IMR-90 (cell line): ENCODE measurements around the gene OR4D6.

Experiments used
- CEBPB ChIP-seq: IDR thresholded peaks from 2 replicates; pipeline ENCODE4 v1.6.1; 2012; ENCODE audit warnings: low read depth, low read length, improper control_type of control experiment
- MAFK ChIP-seq: IDR thresholded peaks from 2 replicates; pipeline ENCODE4 v1.6.1; 2012; ENCODE audit warnings: low read depth, low read length, improper control_type of control experiment
- NFE2L2 ChIP-seq: fragments of 150-350 bp; IDR thresholded peaks from 2 replicates; pipeline ENCODE4 v1.6.1; 2016; ENCODE audit warnings: low read depth, mild to moderate bottlenecking, low read length
- POLR2A ChIP-seq: IDR thresholded peaks from 2 replicates; pipeline ENCODE4 v1.6.1; 2012; ENCODE audit warnings: mild to moderate bottlenecking, low read depth, low read length
- RCOR1 ChIP-seq: IDR thresholded peaks from 2 replicates; pipeline ENCODE4 v1.6.1; 2012; ENCODE audit warnings: mild to moderate bottlenecking, low read length, improper control_type of control experiment; ENCODE audit not compliant: insufficient replicate concordance
- RFX5 ChIP-seq: IDR thresholded peaks from 2 replicates; pipeline ENCODE4 v1.8.0; 2012; ENCODE audit warnings: low read depth, mild to moderate bottlenecking, low read length, moderate library complexity
- SMC3 ChIP-seq: fragments of 150-350 bp; IDR thresholded peaks from 2 replicates; pipeline ENCODE4 v1.6.1; 2016; ENCODE audit warnings: low read depth, mild to moderate bottlenecking, antibody characterized with exemption, low read length, moderate library complexity
- TF ChIP-seq, protein P1 (sequence below): conservative IDR thresholded peaks from 2 replicates; pipeline ENCODE4 v1.5.1; 2012; ENCODE audit warnings: mild to moderate bottlenecking, low read depth, low read length, improper control_type of control experiment
- TF ChIP-seq, protein P2 (sequence below): fragments of 150-350 bp; IDR thresholded peaks from 2 replicates; pipeline ENCODE4 v1.6.1; 2016; ENCODE audit warnings: low read depth, mild to moderate bottlenecking, low read length, moderate library complexity, borderline replicate concordance

DNA sequence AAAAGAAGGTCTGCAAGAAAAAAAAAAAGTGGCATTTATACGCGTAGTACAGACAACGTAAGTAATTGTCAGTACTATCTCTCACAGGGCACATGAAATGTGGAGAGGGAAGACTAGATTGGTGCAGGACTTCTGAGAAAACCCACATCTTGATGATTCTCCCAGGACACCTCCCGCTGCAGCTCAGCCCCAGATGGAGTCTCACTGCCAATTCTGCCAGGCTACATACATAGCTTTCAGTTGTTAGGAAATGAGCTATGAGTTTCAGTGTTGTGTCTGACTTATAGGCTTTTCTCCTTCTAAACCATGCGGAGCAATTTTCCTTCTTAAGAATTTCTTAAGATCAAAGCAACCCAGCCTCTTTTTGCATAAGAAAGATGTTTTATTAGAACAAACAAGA is 40.1 kb upstream of the OR4D6 start:
- TF ChIP-seq, protein P1, sequence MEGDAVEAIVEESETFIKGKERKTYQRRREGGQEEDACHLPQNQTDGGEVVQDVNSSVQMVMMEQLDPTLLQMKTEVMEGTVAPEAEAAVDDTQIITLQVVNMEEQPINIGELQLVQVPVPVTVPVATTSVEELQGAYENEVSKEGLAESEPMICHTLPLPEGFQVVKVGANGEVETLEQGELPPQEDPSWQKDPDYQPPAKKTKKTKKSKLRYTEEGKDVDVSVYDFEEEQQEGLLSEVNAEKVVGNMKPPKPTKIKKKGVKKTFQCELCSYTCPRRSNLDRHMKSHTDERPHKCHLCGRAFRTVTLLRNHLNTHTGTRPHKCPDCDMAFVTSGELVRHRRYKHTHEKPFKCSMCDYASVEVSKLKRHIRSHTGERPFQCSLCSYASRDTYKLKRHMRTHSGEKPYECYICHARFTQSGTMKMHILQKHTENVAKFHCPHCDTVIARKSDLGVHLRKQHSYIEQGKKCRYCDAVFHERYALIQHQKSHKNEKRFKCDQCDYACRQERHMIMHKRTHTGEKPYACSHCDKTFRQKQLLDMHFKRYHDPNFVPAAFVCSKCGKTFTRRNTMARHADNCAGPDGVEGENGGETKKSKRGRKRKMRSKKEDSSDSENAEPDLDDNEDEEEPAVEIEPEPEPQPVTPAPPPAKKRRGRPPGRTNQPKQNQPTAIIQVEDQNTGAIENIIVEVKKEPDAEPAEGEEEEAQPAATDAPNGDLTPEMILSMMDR = no peak
- TF ChIP-seq POLR2A (no peak), MAFK (no peak), SMC3 (no peak), RCOR1 (no peak), NFE2L2 (no peak), CEBPB (no peak), RFX5 (no peak)
- TF ChIP-seq, protein P2, sequence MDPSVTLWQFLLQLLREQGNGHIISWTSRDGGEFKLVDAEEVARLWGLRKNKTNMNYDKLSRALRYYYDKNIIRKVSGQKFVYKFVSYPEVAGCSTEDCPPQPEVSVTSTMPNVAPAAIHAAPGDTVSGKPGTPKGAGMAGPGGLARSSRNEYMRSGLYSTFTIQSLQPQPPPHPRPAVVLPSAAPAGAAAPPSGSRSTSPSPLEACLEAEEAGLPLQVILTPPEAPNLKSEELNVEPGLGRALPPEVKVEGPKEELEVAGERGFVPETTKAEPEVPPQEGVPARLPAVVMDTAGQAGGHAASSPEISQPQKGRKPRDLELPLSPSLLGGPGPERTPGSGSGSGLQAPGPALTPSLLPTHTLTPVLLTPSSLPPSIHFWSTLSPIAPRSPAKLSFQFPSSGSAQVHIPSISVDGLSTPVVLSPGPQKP = no peak
